Endothelial cell of umbilical vein (primary cell): ENCODE data around the gene AFDN. TPM values are rescaled to one million over a fixed set of nuclear protein-coding genes. Genes with fewer than 3 reads are reported as not detected.

Experiments
- BruUV-seq: library from RNA; stranded (reverse); fragments of 400-500 nt; replicated peaks from 2 replicates; lab custom pipeline; 2021; lab: Mats Ljungman, UMichigan
- CTCF ChIA-PET: fragments of 300-600, 350-600 bp; sonication (Branson Sonifier 250); formaldehyde crosslinking; loops from one replicate; lab custom pipeline; 2021; ENCODE audit warnings: antibody characterized with exemption, inconsistent platforms; lab: Charles Lee
- POLR2A ChIA-PET: fragments of 300-600, 350-600 bp; sonication (Branson Sonifier 250); formaldehyde crosslinking; loops from one replicate; lab custom pipeline; 2021; ENCODE audit warnings: antibody characterized with exemption, inconsistent platforms; lab: Charles Lee
- DNase-seq: peaks from one replicate; pipeline ENCODE4 v3.0.0-alpha.2; 2011; ENCODE audit warnings: low read depth, low spot score
- FAIRE-seq: peaks from 2 replicates; lab custom pipeline; 2011; peaks lifted over from hg19 to GRCh38; lab: Jason Lieb, UNC
- H2AFZ ChIP-seq: 2 replicates; pipeline ENCODE4 v1.6.0; 2012; ENCODE audit warnings: low read depth, low read length, control low read depth, inconsistent platforms
- H3K27ac ChIP-seq: 2 replicates; pipeline ENCODE4 v1.5.1; 2011; ENCODE audit warnings: low read depth, mild to moderate bottlenecking, control low read depth, low read length, moderate library complexity; ENCODE audit not compliant: insufficient read depth
- H3K27me3 ChIP-seq, 2 experiments: 2 replicates each; pipeline versions ENCODE4 v1.6.0 to v1.6.1; 2011; ENCODE audit warnings: low read length in 2 of 2, mixed read lengths in 1 of 2; ENCODE audit not compliant: control insufficient read depth in 2 of 2, insufficient read depth in 2 of 2
- H3K36me3 ChIP-seq, 2 experiments: 2 replicates in 1 of 2; 3 replicates in 1 of 2; pipeline ENCODE4 v1.5.1; 2011; ENCODE audit warnings: low read length in 2 of 2, mild to moderate bottlenecking in 1 of 2, moderate library complexity in 1 of 2; ENCODE audit not compliant: control insufficient read depth in 2 of 2, insufficient read depth in 2 of 2; ENCODE audit errors: extremely low read depth in 1 of 2
- H3K4me1 ChIP-seq: 3 replicates; pipeline ENCODE4 v1.5.1; 2011; ENCODE audit warnings: mild to moderate bottlenecking, low read length; ENCODE audit not compliant: control insufficient read depth, insufficient read depth; ENCODE audit errors: extremely low read depth
- H3K4me2 ChIP-seq: 2 replicates; pipeline ENCODE4 v1.6.1; 2011; ENCODE audit warnings: low read length, control low read depth, mixed read lengths; ENCODE audit not compliant: insufficient read depth
- H3K4me3 ChIP-seq, 3 experiments: fragments of 200-600 bp in 1 of 3; sonication (generic), shearing (Covaris generic) in 1 of 3; replicated peaks in 1 of 3; 2 replicates each; pipeline ENCODE4 v1.5.1; 2011 to 2016; ENCODE audit warnings: control low read depth in 3 of 3, low read length in 3 of 3, mild to moderate bottlenecking in 2 of 3, inconsistent platforms in 1 of 3, low read depth in 1 of 3, moderate library complexity in 1 of 3; ENCODE audit not compliant: insufficient read depth in 1 of 3
- H3K79me2 ChIP-seq: 2 replicates; pipeline ENCODE4 v1.6.0; 2012; ENCODE audit warnings: low read length, inconsistent platforms; ENCODE audit not compliant: control insufficient read depth, insufficient read depth
- H3K9ac ChIP-seq: replicated peaks from 2 replicates; pipeline ENCODE3; 2011; ENCODE audit warnings: low read length, control low read depth; ENCODE audit not compliant: insufficient read depth; ENCODE audit errors: extremely low read depth
- H3K9me1 ChIP-seq: replicated peaks from 3 replicates; pipeline ENCODE4 v1.6.0; 2011; ENCODE audit warnings: mild to moderate bottlenecking, low read length; ENCODE audit not compliant: control insufficient read depth, insufficient read depth; ENCODE audit errors: extremely low read depth
- H3K9me3 ChIP-seq: replicated peaks from 2 replicates; pipeline ENCODE4 v1.5.1; 2012; ENCODE audit warnings: low read length, inconsistent platforms; ENCODE audit not compliant: control insufficient read depth, insufficient read depth
- H4K20me1 ChIP-seq: replicated peaks from 2 replicates; pipeline ENCODE3; 2011; ENCODE audit warnings: mild to moderate bottlenecking, low read length; ENCODE audit not compliant: control insufficient read depth, insufficient read depth; ENCODE audit errors: extremely low read depth
- EZH2 ChIP-seq: IDR thresholded peaks from 2 replicates; pipeline ENCODE4 v1.6.1; 2012; ENCODE audit warnings: borderline replicate concordance, low read depth, mild to moderate bottlenecking, moderate library complexity, low read length, inconsistent platforms; ENCODE audit not compliant: severe bottlenecking
- FOS ChIP-seq: IDR thresholded peaks from 2 replicates; pipeline ENCODE4 v1.6.1; 2011; ENCODE audit warnings: mild to moderate bottlenecking, low read length, moderate library complexity, borderline replicate concordance; ENCODE audit not compliant: insufficient read depth
- GATA2 ChIP-seq: IDR thresholded peaks from 2 replicates; pipeline ENCODE4 v1.7.0; 2011; ENCODE audit warnings: low read depth, mild to moderate bottlenecking, moderate library complexity, mixed read lengths, low read length; ENCODE audit not compliant: insufficient read length, insufficient read depth
- JUN ChIP-seq: IDR thresholded peaks from 2 replicates; pipeline ENCODE4 v1.6.1; 2011; ENCODE audit warnings: borderline replicate concordance, low read depth; ENCODE audit not compliant: insufficient read length, insufficient read depth
- MYC ChIP-seq: IDR thresholded peaks from one replicate; pipeline ENCODE4 v1.6.1; 2011; ENCODE audit warnings: mild to moderate bottlenecking, low read depth, low read length
- POLR2A ChIP-seq: IDR thresholded peaks from 2 replicates; pipeline ENCODE4 v1.6.1; 2012; ENCODE audit warnings: low read depth, mild to moderate bottlenecking, control low read depth, low read length
- POLR2AphosphoS5 ChIP-seq: IDR thresholded peaks from 2 replicates; pipeline ENCODE4 v1.6.1; 2012; ENCODE audit warnings: low read depth, mild to moderate bottlenecking, control low read depth, low read length, moderate library complexity; ENCODE audit not compliant: insufficient read depth
- dilution Hi-C: fragments of 300-500 bp; cut with MboI; formaldehyde crosslinking; loops from one replicate; pipeline ENCODE4 v1.15.0; 2019; ENCODE audit warnings: low sequenced_read_pairs; ENCODE audit not compliant: extremely low pct_ligation_motif_present
- intact Hi-C: fragments of 100-400 bp; cut with micrococcal nuclease; formaldehyde crosslinking; loops from one replicate; pipeline ENCODE4 v1.10.0; 2022
- polyA plus RNA-seq, 4 experiments: library from polyadenylated mRNA; depleted of rRNA in 3 of 4; stranded (reverse) in 3 of 4; unstranded in 1 of 4; fragments of >200 nt; gene quantifications; 2 replicates each; pipeline versions ENCODE4 v1.2.1 to v1.2.3, GENCODE V29; 2011 to 2012; ENCODE audit warnings: missing spikeins in 1 of 4
- total RNA-seq: library from RNA; stranded (reverse); gene quantifications from 2 replicates; pipeline ENCODE4 v1.2.3, GENCODE V29; 2021
- TF ChIP-seq, protein P1 (sequence below), 2 donors: IDR thresholded peaks; 1 replicate in 1 of 2; 2 replicates in 1 of 2; pipeline ENCODE4 v1.5.1; 2011; ENCODE audit warnings: low read length in 2 of 2, mild to moderate bottlenecking in 2 of 2, moderate library complexity in 2 of 2, control low read depth in 1 of 2, inconsistent platforms in 1 of 2, low read depth in 1 of 2; ENCODE audit not compliant: insufficient read depth in 1 of 2; ENCODE audit errors: extremely low read depth in 1 of 2
- TF ChIP-seq, protein P2 (sequence below): IDR thresholded peaks from 2 replicates; pipeline ENCODE4 v1.6.1; 2011; ENCODE audit not compliant: insufficient read depth, insufficient read length

AFDN gene
- total and polyA plus RNA-seq, 2 donors (not counting 3 experiments of a cell fraction or from before 2014, with no cell fraction given), result 31.0 to 134 TPM

DNA sequence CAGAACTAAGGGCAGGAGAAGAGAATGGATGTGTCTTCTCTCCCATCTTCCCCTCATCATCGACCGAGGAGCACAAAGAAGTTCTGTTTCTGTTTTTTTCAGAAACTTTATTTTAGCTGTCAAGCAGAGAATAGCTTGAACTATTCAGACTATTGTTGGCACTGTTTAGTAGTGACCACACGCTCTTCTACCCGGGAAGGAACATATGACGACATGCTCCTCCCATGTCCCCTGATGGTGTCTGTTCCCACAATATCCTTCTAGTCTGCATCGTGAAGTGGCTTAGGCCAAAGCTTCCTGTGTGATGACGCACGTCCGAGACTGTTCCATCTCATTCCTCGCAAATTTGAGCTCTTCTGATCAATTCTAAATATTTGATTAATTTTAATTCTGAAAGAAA is 143.5 kb downstream of the AFDN start:
- no peak overlapping the region for H3K4me3 ChIP-seq
- dilution Hi-C loops, result no loop called here
- DNase-seq (no peak), FAIRE-seq (no peak)
- CTCF ChIA-PET, result interaction anchor here (1.2 kb wide), 1 partner anchor 11 kb away, joined by 5 read pairs; no protein-coding TSS in a partner anchor
- no peaks in the 10 kb centered on the region for H3K9me3 ChIP-seq
- intact Hi-C loops, result no loop called here
- no peaks in the 10 kb centered on the region for H3K79me2 ChIP-seq
- no peaks in the 10 kb centered on the region for H3K9me1 ChIP-seq
- peaks cover 8% of the 10 kb centered on the region for H3K4me1 ChIP-seq
- no peak overlapping the region for H3K9ac ChIP-seq
- POLR2A ChIA-PET, result no interaction called here
- peaks cover 10 to 11% of the 10 kb centered on the region in 2 experiments for H3K36me3 ChIP-seq
- BruUV-seq, result TSS peak; percentile 30
- H2AFZ ChIP-seq, result no peak overlapping the region
- TF ChIP-seq MYC (no peak), GATA2 (no peak)
- TF ChIP-seq, protein P1, sequence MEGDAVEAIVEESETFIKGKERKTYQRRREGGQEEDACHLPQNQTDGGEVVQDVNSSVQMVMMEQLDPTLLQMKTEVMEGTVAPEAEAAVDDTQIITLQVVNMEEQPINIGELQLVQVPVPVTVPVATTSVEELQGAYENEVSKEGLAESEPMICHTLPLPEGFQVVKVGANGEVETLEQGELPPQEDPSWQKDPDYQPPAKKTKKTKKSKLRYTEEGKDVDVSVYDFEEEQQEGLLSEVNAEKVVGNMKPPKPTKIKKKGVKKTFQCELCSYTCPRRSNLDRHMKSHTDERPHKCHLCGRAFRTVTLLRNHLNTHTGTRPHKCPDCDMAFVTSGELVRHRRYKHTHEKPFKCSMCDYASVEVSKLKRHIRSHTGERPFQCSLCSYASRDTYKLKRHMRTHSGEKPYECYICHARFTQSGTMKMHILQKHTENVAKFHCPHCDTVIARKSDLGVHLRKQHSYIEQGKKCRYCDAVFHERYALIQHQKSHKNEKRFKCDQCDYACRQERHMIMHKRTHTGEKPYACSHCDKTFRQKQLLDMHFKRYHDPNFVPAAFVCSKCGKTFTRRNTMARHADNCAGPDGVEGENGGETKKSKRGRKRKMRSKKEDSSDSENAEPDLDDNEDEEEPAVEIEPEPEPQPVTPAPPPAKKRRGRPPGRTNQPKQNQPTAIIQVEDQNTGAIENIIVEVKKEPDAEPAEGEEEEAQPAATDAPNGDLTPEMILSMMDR (IDR thresholded peaks at IDR 0.05; ENCODE audit: extremely low read depth in 1 of 2, insufficient read depth in 1 of 2, low read depth in 1 of 2, low read length in 2 of 2), result no peak
- H4K20me1 ChIP-seq, result no peaks in the 10 kb centered on the region
- no peak overlapping the region for H3K4me2 ChIP-seq
- H3K27me3 ChIP-seq, result no peaks in the 10 kb centered on the region
- no peak overlapping the region for H3K27ac ChIP-seq

DNA sequence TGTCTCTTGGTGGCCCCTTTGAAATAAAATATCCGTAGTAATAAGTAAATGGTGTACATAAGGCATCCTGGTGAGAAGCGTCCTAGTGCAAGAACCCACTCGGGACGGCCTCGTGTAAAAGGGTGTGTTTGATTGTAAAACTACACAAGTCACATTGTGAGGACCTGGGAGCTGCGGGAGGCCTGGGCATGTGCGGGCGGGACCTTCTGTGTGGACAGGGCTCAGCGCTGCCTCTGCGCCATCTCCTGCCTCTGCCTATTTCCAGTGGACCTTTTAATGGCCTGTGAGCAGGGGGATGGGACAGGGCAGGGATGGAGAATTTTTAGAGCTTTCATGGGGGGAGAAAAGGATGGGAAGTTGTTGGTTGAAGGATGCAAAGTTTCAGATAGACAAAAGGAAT is 145.5 kb downstream of the AFDN start:
- dilution Hi-C loops, result no loop called here
- intact Hi-C loops, result no loop called here
- no TSS peak for BruUV-seq
- Histone ChIP-seq H3K4me2 (no peak overlapping the region), H3K27me3 (no peaks in the 10 kb centered on the region), H3K36me3 (peaks cover 3 to 4% of the 10 kb centered on the region in 2 experiments), H3K4me1 (peaks cover 8% of the 10 kb centered on the region), H3K9ac (no peak overlapping the region), H3K4me3 (no peak overlapping the region), H2AFZ (no peak overlapping the region), H4K20me1 (no peaks in the 10 kb centered on the region), H3K9me1 (no peaks in the 10 kb centered on the region), H3K9me3 (no peaks in the 10 kb centered on the region), H3K79me2 (no peaks in the 10 kb centered on the region), H3K27ac (no peak overlapping the region)
- DNase-seq (no peak), FAIRE-seq (no peak)
- ChIA-PET CTCF (no interaction called here), POLR2A (no interaction called here)
- TF ChIP-seq, protein P1 (IDR thresholded peaks at IDR 0.05; ENCODE audit: extremely low read depth in 1 of 2, insufficient read depth in 1 of 2, low read depth in 1 of 2, low read length in 2 of 2), result no peak
- TF ChIP-seq GATA2 (no peak), MYC (no peak), EZH2 (no peak), POLR2AphosphoS5 (no peak), JUN (no peak), POLR2A (no peak), FOS (no peak)
- TF ChIP-seq, protein P2, sequence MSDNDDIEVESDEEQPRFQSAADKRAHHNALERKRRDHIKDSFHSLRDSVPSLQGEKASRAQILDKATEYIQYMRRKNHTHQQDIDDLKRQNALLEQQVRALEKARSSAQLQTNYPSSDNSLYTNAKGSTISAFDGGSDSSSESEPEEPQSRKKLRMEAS, result no peak
